GM12878 (cell line): ENCODE measurements around the gene VANGL1.

Experiments
- BRCA1 ChIP-seq: IDR thresholded peaks from 2 replicates; pipeline ENCODE4 v1.6.1; 2011; ENCODE audit warnings: low read depth, low read length, improper control_type of control experiment
- MLLT1 ChIP-seq: fragments of 450-650 bp; IDR thresholded peaks from 2 replicates; pipeline ENCODE4 v1.6.1; 2016; ENCODE audit warnings: mild to moderate bottlenecking

- no peak for TF ChIP-seq MLLT1
- no peak for TF ChIP-seq BRCA1
Measured at GRCh38 chr1:115606305-115606704, 35.5 kb upstream of the VANGL1 start.
